Stromal cell of bone marrow (primary cell): ENCODE data around the gene SPRYD4.
"Not testable (repeated sequence)": the region's sequence is repeated elsewhere in the genome, so short reads cannot be mapped to it uniquely, and the experiment has no call there.

ENCODE experiments used
- DNase-seq: peaks from one replicate; pipeline ENCODE4 v3.0.0-alpha.2; 2012; ENCODE audit warnings: low read depth

Gene SPRYD4

GRCh38 chr12:56476972-56477432 lies 8.6 kb downstream of the SPRYD4 start:
- DNase-seq: no peak

DNA sequence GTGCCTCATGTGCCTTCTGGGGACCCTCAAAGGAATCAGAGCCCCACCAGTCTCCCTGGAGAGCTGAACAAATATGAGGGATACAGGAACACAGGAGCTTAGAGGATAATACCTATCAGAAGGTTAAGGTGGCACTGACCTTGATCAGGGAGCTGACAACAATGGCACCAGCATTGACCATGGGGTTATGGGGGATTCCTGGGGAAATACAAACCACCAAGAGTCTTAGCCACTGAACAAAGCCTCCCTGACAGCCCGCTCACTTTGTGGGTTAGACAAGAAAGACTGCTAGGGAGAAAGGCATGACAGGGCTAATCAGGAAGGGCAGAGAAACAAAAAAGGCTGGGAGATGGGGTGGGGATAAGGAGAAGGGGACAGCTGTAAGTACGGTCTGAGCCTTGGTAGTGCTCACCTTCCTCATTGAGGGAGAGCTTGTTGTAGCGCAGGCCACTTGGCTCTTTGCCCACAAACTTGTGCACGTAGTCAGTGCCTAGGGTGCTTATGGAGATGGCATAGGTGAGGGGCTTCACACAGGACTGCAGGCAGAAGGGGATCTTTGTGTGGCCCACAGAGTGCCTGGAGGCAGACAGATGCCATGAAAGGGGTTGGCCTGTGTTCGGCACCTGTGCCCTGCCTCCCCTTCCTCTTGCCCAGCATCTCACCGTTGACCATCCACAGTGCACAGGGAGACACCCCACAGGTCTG lies 9.3 kb downstream of the SPRYD4 start:
- no peak for DNase-seq

GRCh38 chr12:56479625-56480024 lies 11.2 kb downstream of the SPRYD4 start:
- no peak for DNase-seq

DNA sequence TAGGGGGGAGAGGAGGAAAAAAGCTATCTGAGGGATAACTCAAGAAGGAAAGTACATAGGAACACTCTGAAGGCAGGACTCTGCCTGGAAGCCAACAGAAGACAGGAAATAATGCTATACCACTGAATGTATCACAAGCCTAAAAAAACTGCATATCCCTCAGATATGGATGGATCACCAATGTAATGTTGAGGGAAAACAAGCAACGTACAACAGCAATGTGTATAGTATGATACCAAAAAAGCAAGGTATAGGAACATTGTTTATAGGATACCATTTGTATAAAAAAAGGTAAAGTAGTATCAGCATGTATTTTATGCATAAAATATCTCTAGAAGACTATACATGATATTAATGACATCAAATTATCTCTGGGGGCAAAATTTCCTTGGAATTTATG lies 16.2 kb downstream of the SPRYD4 start:
- DNase-seq: no peak

- no peak for DNase-seq
These were observed 18.3 kb downstream of the SPRYD4 start for GRCh38 chr12:56486694-56487093.

DNA sequence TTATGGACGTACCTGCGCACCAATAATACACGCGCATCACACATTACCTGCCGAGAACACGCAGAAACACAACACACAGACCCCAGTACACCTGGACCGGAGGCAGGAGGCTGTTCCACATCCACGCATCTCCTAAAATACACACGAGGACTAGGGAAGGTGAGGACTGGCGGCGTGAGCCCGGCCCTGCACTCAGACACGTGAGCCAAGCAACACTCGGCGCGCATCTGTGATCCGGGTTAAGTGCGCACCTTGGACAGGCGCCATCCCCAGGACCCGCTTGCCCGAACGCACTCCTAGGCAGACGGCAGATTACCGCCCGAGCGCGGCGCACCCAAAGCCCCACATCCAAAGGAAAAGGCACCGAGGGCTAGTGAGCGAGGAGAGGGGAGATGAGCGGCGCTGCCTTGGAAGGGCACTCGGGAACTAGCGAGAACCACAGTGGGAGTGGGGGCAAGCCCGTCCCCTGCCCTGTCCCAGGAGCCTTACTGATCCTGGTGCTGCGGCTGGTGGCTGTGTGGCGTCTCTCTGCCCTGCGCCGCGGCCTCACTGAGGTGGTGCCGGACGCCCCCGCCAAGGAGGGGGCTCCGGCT lies 19.2 kb downstream of the SPRYD4 start:
- no peak for DNase-seq

GRCh38 chr12:56488041-56488955 lies 19.9 kb downstream of the SPRYD4 start, which contains the start of gene GLS2:
GLS2 (minus strand) TSS chr12:56488161; CDS start chr12:56488118, 43 bp downstream.
- peak; percentile 53 for DNase-seq

DNA sequence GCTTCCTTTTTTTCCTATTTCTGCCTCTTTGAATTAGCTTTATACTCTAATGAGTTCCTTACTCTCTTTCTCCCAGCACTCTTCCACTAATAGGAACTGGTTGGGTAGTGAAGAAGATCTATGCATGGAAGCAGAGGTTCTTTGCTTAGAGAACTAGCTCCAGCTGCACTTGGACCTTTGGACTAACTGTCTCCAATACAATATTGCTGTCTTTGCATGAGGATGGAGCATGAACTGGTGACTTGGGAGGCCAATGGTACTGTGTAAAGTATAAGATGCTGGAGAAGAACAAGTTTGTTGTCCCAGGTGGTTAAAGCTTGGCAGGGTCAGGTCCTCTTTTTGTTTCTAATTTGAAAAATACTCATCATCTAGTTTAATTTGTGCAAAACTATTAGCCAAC lies 22.0 kb downstream of the SPRYD4 start:
- DNase-seq: no peak

- not testable (repeated sequence) for DNase-seq
These were observed 25.2 kb downstream of the SPRYD4 start for GRCh38 chr12:56493409-56494105.

DNA sequence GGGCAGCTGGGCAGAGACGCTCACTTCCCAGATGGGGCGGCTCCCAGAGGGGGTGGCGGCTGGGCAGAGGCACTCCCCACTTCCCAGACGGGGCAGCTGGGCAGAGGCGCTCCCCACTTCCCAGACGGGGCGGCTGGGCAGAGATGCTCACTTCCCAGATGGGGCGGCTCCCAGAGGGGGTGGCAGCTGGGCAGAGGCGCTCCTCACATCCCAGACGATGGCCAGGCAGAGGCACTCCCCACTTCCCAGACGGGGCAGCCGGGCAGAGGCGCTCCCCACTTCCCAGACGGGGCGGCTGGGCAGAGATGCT lies 25.7 kb downstream of the SPRYD4 start:
- DNase-seq: not testable (repeated sequence)

DNA sequence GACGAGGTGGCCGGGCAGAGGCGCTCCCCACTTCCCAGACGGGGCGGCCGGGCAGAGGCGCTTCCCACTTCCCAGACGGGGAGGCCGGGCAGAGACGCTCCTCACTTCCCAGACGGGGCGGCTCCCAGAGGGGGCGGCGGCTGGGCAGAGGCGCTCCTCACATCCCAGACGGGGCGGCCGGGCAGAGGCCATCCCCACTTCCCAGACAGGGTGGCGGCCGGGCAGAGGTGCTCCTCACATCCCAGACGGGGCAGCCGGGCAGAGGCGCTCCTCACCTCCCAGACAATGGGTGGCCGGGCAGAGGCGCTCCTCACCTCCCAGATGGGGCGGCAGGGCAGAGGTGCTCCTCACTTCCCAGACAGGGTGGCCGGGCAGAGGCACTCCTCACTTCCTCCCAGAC lies 26.1 kb downstream of the SPRYD4 start:
- DNase-seq: not testable (repeated sequence)

DNA sequence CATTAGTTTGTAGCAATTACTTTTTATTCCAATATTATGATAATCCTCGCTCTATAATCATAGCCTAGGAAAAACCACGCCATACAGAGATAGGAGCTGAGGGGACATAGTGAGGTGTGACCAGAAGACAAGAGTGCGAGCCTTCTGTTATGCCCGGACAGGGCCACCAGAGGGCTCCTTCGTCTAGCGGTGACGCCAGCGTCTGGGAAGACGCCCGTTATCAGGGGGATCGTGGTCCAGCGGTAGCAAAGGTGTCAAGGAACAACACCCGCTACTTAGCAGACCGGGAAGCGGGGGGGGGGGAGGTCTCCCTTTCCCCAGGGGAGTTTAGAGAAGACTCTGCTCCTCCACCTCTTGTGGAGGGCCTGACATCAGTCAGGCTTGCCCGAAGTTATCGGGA lies 28.3 kb downstream of the SPRYD4 start:
- not testable (repeated sequence) for DNase-seq

- not testable (repeated sequence) for DNase-seq
These were observed 29.9 kb downstream of the SPRYD4 start for GRCh38 chr12:56498126-56498902.

DNA sequence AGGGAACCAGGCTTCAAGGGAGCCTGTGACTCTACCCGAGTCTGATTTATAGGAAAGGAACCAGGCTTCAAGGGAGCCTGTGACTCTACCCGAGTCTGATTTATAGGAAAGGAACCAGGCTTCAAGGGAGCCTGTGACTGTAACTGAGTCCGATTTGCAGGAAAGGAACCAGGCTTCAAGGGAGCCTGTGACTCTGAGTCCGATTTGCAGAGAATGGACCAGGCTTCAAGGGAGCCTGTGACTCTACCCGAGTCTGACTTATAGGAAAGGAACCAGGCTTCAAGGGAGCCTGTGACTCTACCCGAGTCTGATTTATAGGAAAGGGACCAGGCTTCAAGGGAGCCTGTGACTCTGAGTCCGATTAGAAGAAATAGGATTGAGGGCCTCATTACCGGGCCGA lies 31.1 kb downstream of the SPRYD4 start:
- DNase-seq: not testable (repeated sequence)

- DNase-seq: not testable (repeated sequence)
These were observed 31.5 kb downstream of the SPRYD4 start for GRCh38 chr12:56499879-56500278.

GRCh38 chr12:56510786-56511185 lies 42.4 kb downstream of the SPRYD4 start:
- no peak for DNase-seq

DNA sequence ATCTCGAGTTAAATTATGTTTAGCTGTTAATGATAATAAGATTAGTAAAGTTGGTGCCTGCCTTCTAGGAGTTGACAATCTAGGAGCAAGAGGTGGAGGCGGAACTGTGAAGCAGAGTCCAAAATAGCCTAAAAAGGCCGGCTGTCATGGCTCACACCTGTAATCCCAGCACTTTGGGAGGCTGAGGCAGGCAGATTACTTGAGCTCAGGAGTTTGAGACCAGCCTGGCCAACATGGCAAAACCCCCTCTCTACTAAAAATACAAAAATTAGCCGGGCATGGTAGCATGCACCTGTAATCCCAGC lies 45.6 kb downstream of the SPRYD4 start:
- DNase-seq: not testable (repeated sequence)

GRCh38 chr12:56517854-56518253 lies 49.5 kb downstream of the SPRYD4 start:
- no peak for DNase-seq

GRCh38 chr12:56518570-56518969 lies 50.2 kb downstream of the SPRYD4 start:
- DNase-seq: no peak

GRCh38 chr12:56520048-56520447 lies 51.7 kb downstream of the SPRYD4 start:
- no peak for DNase-seq

- DNase-seq: no peak
These were observed 52.1 kb downstream of the SPRYD4 start for GRCh38 chr12:56520506-56520905.

DNA sequence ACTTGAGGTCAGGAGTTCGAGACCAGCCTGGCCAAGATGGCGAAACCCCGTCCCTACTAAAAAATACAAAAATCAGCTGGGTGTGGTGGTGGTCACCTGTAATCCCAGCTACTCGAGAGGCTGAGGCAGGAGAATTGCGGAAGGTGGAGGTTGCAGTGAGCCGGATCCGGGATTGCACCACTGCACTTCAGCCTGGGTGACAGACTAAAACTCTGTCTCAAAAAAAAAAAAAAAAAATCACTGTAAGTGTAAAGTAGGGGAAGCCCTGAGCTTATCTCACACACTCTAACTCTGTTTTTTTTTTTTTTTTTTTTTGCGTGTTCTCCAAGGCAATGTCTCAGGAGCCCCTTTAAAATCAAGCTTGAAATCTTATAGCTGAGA lies 52.8 kb downstream of the SPRYD4 start:
- no peak for DNase-seq
